Measurements from ENCODE around the gene ZBTB7B. TPM values are rescaled to one million over a fixed set of nuclear protein-coding genes. Genes with fewer than 3 reads are reported as not detected.

The ZBTB7B gene
- total RNA-seq = 56.2 and 56.6 TPM in 2 replicates

- H3K4me3 Mint-ChIP-seq = peak within 1 kb of the TSS; percentile 94
- H3K9me3 Mint-ChIP-seq = no peaks in the 10 kb centered on the region
- ATAC-seq (ENCODE audit: low read depth) (peak; percentile 6), DNase-seq (no peak)
- intact Hi-C loops (cut with micrococcal nuclease) = loop anchor here (1.0 to 2.0 kb wide), 6 partner anchors 19 to 444 kb away; partner anchors contain the start of genes ADAM15, CKS1B, EFNA4 and FLAD1
- ChIA-PET POLR2A (interaction anchor here (0.7 to 7.2 kb wide), 6 partner anchors 13 to 133 kb away, joined by 3 to 85 read pairs (median 13); partner anchors contain the start of genes CKS1B, FLAD1, PMVK and SLC50A1), CTCF (interaction anchor here (1.8 kb wide), 1 partner anchor 14 kb away, joined by 13 read pairs; no protein-coding TSS in a partner anchor)
- H3K27me3 Mint-ChIP-seq = no peaks in the 10 kb centered on the region
- H3K4me1 Mint-ChIP-seq = peaks cover 58% of the 10 kb centered on the region
- no peak for TF ChIP-seq CTCF (IDR thresholded peaks at IDR 0.05)
- H3K27ac Mint-ChIP-seq = peak within 1 kb of the TSS; percentile 95
- H3K36me3 Mint-ChIP-seq (ENCODE audit: low read depth) = peaks cover 6% of the 10 kb centered on the region
Observed at GRCh38 chr1:155002464-155003226, at the start of gene ZBTB7B. Gene ZBTB7B (plus strand): TSS chr1:155002802. CDS start chr1:155014661, 11,859 bp downstream.

GRCh38 chr1:154953611-154954038 is 49.0 kb upstream of the ZBTB7B start:
- DNase-seq = no peak
- no peaks in the 10 kb centered on the region for H3K9me3 Mint-ChIP-seq
- CTCF ChIA-PET = interaction anchor here (1.6 kb wide), 1 partner anchor 46 kb away, joined by 8 read pairs; no protein-coding TSS in a partner anchor
- H3K27me3 Mint-ChIP-seq = no peaks in the 10 kb centered on the region
- POLR2A ChIA-PET = interaction anchor here (1.4 to 6.8 kb wide), 2 partner anchors 17 to 63 kb away, joined by 3 to 52 read pairs; partner anchors contain the start of gene PMVK
- H3K36me3 Mint-ChIP-seq (ENCODE audit: low read depth) = peaks cover 23% of the 10 kb centered on the region
- TF ChIP-seq CTCF (IDR thresholded peaks at IDR 0.05) = no peak
- intact Hi-C loops (cut with micrococcal nuclease) = no loop called here
- H3K27ac Mint-ChIP-seq = peak overlapping the region; percentile 93
- peaks cover 75% of the 10 kb centered on the region for H3K4me1 Mint-ChIP-seq
- ATAC-seq (ENCODE audit: low read depth) = no peak
- no peak overlapping the region for H3K4me3 Mint-ChIP-seq

GRCh38 chr1:154954541-154954940 is 48.1 kb upstream of the ZBTB7B start:
- intact Hi-C loops (cut with micrococcal nuclease) = no loop called here
- CTCF ChIA-PET = interaction anchor here (1.6 to 2.3 kb wide), 3 partner anchors 18 to 96 kb away, joined by 6 to 8 read pairs (median 8); partner anchors contain the start of genes ADAM15 and PMVK
- no peak for TF ChIP-seq CTCF (IDR thresholded peaks at IDR 0.05)
- DNase-seq (no peak), ATAC-seq (ENCODE audit: low read depth) (no peak)
- Mint-ChIP-seq H3K4me1 (peaks cover 75% of the 10 kb centered on the region), H3K27me3 (no peaks in the 10 kb centered on the region), H3K4me3 (peak overlapping the region; percentile 91), H3K36me3 (ENCODE audit: low read depth) (peaks cover 23% of the 10 kb centered on the region), H3K9me3 (no peaks in the 10 kb centered on the region), H3K27ac (peak overlapping the region; percentile 93)
- POLR2A ChIA-PET = interaction anchor here (0.5 to 6.8 kb wide), 5 partner anchors 12 to 551 kb away, joined by 3 to 52 read pairs (median 6); partner anchors contain the start of gene PMVK

GRCh38 chr1:154955039-154955717 is 47.4 kb upstream of the ZBTB7B start:
- CTCF ChIA-PET = interaction anchor here (0.9 to 2.3 kb wide), 6 partner anchors 19 to 96 kb away, joined by 3 to 11 read pairs (median 7); partner anchors contain the start of genes ADAM15 and PMVK
- no peak for TF ChIP-seq CTCF (IDR thresholded peaks at IDR 0.05)
- Mint-ChIP-seq H3K27me3 (no peaks in the 10 kb centered on the region), H3K27ac (peak overlapping the region; percentile 93), H3K4me1 (peaks cover 79% of the 10 kb centered on the region), H3K36me3 (ENCODE audit: low read depth) (peaks cover 24% of the 10 kb centered on the region), H3K9me3 (no peaks in the 10 kb centered on the region), H3K4me3 (peak overlapping the region; percentile 91)
- POLR2A ChIA-PET = interaction anchor here (0.5 to 6.8 kb wide), 16 partner anchors 11 to 570 kb away, joined by 3 to 52 read pairs (median 6); partner anchors contain the start of genes CKS1B, FLAD1, KCNN3 and KRTCAP2
- peak; percentile 63 for ATAC-seq (ENCODE audit: low read depth)
- no peak for DNase-seq
- intact Hi-C loops (cut with micrococcal nuclease) = loop anchor here (1.0 to 5.0 kb wide), 3 partner anchors 19 to 398 kb away; partner anchors contain the start of genes CKS1B and UBE2Q1

Data from activated B cell treated with CpG ODN at 0.5 μM for 24 hours (primary cell).